T-helper 1 cell treated with Interleukin-12 subunit alpha and Interleukin-12 subunit beta and Interleukin-4 antibody, amounts not matched to agents 30 μg/mL and 1 μg/mL, for 36 hours (primary cell): Measurements from ENCODE around the gene IL22RA2.

Experiments used
- H3K27ac Mint-ChIP-seq: one replicate; pipeline ENCODE4 v1.8.0; 2021; ENCODE audit warnings: mild to moderate bottlenecking, mixed read lengths
- H3K27me3 Mint-ChIP-seq: one replicate; pipeline ENCODE4 v1.8.0; 2021; ENCODE audit warnings: low read depth, mixed read lengths
- H3K36me3 Mint-ChIP-seq: one replicate; pipeline ENCODE4 v1.8.0; 2021; ENCODE audit warnings: low read depth, mixed read lengths
- H3K4me1 Mint-ChIP-seq: one replicate; pipeline ENCODE4 v1.8.0; 2021; ENCODE audit warnings: low read depth, mixed read lengths
- H3K4me3 Mint-ChIP-seq: one replicate; pipeline ENCODE4 v1.8.0; 2021; ENCODE audit warnings: mild to moderate bottlenecking, moderate library complexity, mixed read lengths
- H3K9me3 Mint-ChIP-seq: one replicate; pipeline ENCODE4 v1.8.0; 2021; ENCODE audit warnings: mixed read lengths

Gene IL22RA2

DNA sequence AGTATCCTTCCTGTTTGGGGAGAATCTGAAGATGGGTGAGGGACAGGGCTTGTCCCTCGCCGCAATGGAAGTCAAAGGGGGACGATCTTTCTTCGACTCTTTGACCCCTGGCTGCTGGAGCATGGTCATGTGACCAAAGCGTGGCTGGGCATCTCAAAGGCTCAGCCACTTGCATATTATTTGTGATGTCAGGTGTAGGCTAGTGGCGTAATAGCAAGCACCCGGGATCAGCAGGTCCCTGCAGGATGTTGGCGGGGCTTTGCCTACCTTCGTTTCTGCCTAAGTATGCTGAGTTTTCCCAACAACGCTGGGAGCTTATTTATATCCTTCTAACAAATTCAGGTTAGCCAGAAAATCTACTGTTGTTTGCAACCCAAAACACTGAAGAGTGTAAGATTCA, 78.4 kb downstream of the IL22RA2 start:
- Mint-ChIP-seq H3K4me1 (peaks cover 48% of the 10 kb centered on the region), H3K36me3 (peaks cover 6% of the 10 kb centered on the region), H3K27me3 (no peaks in the 10 kb centered on the region), H3K4me3 (peak overlapping the region; percentile 29), H3K9me3 (no peaks in the 10 kb centered on the region), H3K27ac (no peak overlapping the region)

GRCh38 chr6:137094411-137095008, 78.9 kb downstream of the IL22RA2 start:
- H3K9me3 Mint-ChIP-seq = no peaks in the 10 kb centered on the region
- peaks cover 44% of the 10 kb centered on the region for H3K4me1 Mint-ChIP-seq
- peak overlapping the region; percentile 27 for H3K27ac Mint-ChIP-seq
- H3K4me3 Mint-ChIP-seq = peak overlapping the region; percentile 29
- H3K27me3 Mint-ChIP-seq = no peaks in the 10 kb centered on the region
- H3K36me3 Mint-ChIP-seq = peaks cover 4% of the 10 kb centered on the region
